Amniotic stem cell (primary cell): ENCODE measurements around the gene ACVR1C.

Experiments used
- DNase-seq: peaks from one replicate; lab custom pipeline; 2025; lab: John Stamatoyannopoulos, UW

ACVR1C gene

GRCh38 chr2:157497638-157498314 lies 130.9 kb downstream of the ACVR1C start:
- DNase-seq = peak; percentile 28

- peak; percentile 30 for DNase-seq
Measured at GRCh38 chr2:157492189-157492773, 136.4 kb downstream of the ACVR1C start.

DNA sequence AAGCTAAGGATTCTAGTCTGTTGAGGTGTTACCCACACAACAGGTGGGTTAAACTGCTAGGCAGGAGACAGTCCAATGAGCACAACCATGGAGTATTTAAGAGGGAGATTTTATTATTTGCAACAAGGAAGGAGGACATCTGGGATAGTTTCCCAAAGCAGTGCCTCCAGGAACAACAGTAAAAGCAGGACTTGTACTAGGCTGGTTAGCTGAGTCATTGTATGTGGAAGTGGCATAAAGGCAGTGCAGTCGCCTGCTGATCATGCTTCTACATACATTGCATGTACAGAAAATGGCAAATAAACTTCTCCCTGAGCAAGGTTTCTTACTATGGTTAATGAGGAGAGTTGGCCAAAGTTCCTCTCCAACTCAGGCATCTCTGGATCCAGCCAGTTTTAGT lies 138.7 kb downstream of the ACVR1C start:
- DNase-seq = no peak

DNA sequence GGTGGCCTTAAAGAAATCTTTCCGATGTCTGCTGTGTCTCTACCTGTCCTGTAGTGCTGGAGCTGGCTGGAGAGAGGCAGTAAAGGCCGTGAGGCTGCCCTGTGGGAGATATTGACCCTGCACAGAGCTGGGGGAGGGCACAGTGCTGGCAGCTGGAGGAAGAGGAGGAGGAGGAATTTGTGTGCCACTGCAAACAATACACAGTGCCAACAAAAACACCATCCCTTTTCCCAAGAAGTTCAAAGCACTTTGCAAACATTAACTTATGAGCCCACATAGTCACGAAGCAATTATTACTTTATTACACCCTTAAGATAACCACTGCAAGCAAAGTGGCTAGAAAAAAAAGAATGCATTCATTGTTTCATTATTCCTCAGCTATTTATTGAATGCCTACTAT lies 139.8 kb downstream of the ACVR1C start:
- no peak for DNase-seq

DNA sequence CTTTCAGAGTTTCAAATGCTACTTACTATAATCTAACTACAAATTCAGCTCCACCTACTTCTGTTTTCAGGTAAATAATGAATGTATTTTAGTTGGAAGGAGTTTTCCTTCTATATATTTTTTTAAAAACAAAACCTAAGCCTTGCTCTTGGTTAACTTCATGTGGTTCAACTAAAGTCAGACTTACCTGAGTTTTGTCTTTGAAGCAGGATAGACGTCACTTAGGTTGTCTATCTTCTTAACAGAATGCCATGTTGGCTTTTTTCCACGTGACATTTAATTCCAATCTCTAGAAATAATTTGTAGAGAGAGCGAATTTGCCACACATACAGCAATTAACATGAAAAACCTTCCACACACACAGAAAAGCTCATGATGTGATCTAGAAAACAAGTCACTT lies 140.9 kb downstream of the ACVR1C start:
- no peak for DNase-seq

- DNase-seq = no peak
Measured at GRCh38 chr2:157487271-157487610, 141.4 kb downstream of the ACVR1C start.

GRCh38 chr2:157486596-157487270 lies 141.9 kb downstream of the ACVR1C start:
- DNase-seq = no peak

DNA sequence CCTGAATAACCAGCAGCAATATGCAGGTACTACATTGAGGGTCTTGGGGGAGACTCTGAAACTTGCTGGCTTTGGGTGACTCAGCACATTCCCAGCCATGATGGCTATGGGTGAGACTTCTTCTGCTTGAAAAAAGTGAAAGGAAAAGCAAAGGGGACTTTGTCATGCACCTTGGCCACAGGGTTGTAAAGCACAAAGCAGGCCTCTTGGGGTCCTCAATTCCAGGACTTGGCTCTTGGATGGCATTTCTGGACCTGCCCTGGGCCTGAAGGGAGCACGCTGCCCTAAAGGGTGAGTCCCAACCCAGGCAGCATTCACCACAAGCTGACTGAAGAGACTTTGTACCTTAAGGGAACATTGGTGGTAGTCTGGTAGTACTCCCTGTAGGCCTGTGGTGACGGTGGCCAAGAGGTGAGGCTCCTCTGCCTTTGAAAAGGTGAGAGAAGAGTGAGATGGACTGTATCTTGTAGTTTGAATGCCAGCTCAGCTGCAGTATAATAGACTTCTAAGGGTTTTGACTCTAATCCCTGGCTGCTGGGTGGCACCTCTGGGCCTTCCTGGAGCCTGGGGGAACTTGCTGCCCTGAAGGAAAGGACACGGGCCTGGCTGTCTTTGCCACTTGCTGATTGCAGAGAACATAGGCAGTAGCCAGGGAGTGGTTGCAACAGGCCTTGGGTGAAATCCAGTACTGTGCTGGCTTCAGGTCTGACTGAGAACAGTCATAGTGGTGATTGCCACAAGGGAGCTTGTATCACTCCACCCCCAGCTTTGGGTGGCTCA lies 148.3 kb downstream of the ACVR1C start:
- no peak for DNase-seq

GRCh38 chr2:157479081-157480027 lies 149.3 kb downstream of the ACVR1C start:
- no peak for DNase-seq

DNA sequence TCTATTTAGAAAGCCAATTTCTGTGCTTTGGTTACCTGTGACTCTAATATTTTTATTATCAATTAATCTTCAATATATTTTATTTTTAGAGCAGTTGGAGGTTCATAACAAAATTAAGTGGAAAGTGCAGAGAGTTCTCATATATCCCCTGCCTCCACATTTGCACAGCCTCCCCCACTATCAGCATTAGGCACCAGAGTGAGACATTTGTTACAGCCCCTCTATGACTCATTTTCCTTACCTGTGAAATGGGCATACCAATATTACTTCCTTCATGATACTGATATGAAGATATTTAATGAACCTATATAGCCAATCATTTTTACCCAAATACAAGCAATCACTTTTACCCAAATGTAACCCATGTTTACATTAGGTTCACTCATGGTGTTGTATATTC lies 150.7 kb downstream of the ACVR1C start:
- DNase-seq = no peak

DNA sequence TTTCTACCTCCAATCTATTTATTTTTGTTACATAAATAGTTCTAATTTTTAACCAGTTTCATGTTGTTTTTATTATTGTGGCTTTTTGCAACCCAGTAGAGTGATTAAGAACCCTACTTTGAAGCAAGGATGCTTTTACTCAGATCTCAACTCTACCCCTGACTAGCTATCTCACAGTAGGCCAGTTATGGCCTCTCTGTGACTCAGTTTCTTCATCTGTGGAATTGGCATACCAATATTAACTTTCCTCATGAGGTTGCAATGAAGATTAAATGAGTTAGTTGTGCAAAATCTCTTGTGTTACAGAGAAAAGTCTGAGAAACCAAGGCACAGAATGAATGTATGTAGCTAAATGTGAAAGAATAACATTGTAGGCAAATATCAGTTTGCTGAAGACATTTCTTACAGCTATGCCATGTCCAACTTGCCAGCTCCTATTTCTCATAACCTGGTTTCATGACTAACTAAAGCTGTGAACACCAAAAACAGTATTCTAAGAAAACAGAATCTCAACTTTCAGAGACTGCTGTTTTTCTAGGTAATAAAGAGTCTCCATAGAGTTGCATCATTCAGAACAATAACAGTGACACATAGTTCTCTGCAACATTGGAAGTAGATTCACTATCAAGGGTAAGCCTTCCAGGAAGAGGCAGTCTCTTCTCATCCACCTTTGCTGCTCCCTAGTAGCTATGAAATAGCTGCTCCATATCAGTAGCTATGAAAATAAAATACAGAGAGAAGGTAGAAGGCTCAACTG lies 151.5 kb downstream of the ACVR1C start:
- no peak for DNase-seq
